Stimulated activated memory B cell treated with anti-CD40 and anti-IgM and Interleukin-4, amounts not matched to agents 10 μg/mL and 1 μg/mL and 100 μg/mL, for 72 hours (primary cell): ENCODE measurements around the gene PXDC1.
"Not testable (repeated sequence)": the region's sequence is repeated elsewhere in the genome, so short reads cannot be mapped to it uniquely, and the experiment has no call there.

Experiments
- ATAC-seq: fragments of 150-1000 bp; cut with Tn5 transposase; 2 replicates; pipeline ENCODE4 v1.10.0; 2021
- H3K27ac Mint-ChIP-seq: one replicate; pipeline ENCODE4 v1.8.0; 2022; ENCODE audit warnings: mild to moderate bottlenecking, mixed read lengths
- H3K27me3 Mint-ChIP-seq: one replicate; pipeline ENCODE4 v1.8.0; 2022; ENCODE audit warnings: mixed read lengths
- H3K36me3 Mint-ChIP-seq: one replicate; pipeline ENCODE4 v1.8.0; 2022; ENCODE audit warnings: mixed read lengths
- H3K4me1 Mint-ChIP-seq: one replicate; pipeline ENCODE4 v1.8.0; 2022; ENCODE audit warnings: mixed read lengths
- H3K4me3 Mint-ChIP-seq: one replicate; pipeline ENCODE4 v1.8.0; 2022; ENCODE audit warnings: mild to moderate bottlenecking, moderate library complexity, mixed read lengths
- H3K9me3 Mint-ChIP-seq: one replicate; pipeline ENCODE4 v1.8.0; 2022; ENCODE audit warnings: mixed read lengths

Gene PXDC1

GRCh38 chr6:3724451-3725144, 26.9 kb downstream of the PXDC1 start:
- Mint-ChIP-seq H3K27ac (no peak overlapping the region), H3K36me3 (peaks cover 71% of the 10 kb centered on the region), H3K4me1 (peaks cover 5% of the 10 kb centered on the region), H3K4me3 (no peak overlapping the region), H3K27me3 (no peaks in the 10 kb centered on the region), H3K9me3 (no peaks in the 10 kb centered on the region)
- ATAC-seq = no peak

GRCh38 chr6:3723966-3724365, 27.5 kb downstream of the PXDC1 start:
- Mint-ChIP-seq H3K4me1 (peaks cover 5% of the 10 kb centered on the region), H3K27me3 (no peaks in the 10 kb centered on the region), H3K9me3 (no peaks in the 10 kb centered on the region), H3K4me3 (no peak overlapping the region), H3K27ac (no peak overlapping the region), H3K36me3 (peaks cover 74% of the 10 kb centered on the region)
- no peak for ATAC-seq

DNA sequence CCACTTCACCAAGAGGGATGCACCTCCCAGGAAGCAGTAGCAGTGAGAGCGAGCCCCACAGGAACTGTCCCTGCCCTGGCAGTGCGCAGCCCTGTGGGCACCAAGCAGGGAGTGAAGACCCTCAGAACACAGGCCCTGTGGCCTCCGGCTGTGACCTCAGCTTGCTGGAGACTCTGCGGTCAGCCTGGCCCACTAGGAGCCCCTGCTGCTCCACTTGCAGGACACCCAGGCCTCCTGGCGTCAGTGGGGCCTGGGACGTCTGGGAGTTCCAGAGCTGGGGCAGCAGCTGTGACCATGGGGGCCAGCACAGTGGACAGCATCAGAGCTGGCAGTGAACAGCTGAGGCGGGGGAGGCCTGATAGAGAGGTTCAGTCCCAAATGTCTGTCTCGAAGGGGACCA, 28.3 kb downstream of the PXDC1 start:
- no peak overlapping the region for H3K4me3 Mint-ChIP-seq

DNA sequence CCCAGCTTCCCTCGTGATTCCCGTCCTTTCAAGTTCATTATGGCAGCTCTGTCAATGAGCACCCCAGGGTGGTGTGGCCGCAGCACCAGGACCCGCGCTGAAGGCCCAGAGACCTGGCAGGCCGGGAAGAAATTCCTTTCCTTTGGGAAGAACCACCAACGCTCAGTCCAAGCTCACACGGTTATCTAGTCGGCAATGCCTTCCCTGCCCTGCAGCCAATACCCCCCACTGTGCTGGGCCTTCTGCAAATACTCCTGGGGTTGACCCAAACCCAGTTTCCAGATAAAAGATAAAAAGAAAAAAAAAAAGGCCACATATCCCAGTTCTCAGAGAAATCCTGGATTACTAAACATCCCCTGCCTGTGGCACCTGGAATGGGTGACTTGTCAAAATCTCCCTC, 28.7 kb downstream of the PXDC1 start:
- Mint-ChIP-seq H3K27ac (no peak overlapping the region), H3K27me3 (no peaks in the 10 kb centered on the region), H3K36me3 (peaks cover 69% of the 10 kb centered on the region), H3K4me1 (peaks cover 5% of the 10 kb centered on the region), H3K4me3 (no peak overlapping the region), H3K9me3 (no peaks in the 10 kb centered on the region)
- no peak for ATAC-seq

More for the DNA sequence above, 28.3 kb downstream of the PXDC1 start:
- Mint-ChIP-seq H3K27ac (no peak overlapping the region), H3K9me3 (no peaks in the 10 kb centered on the region), H3K27me3 (no peaks in the 10 kb centered on the region), H3K4me1 (peaks cover 5% of the 10 kb centered on the region), H3K36me3 (peaks cover 74% of the 10 kb centered on the region)
- no peak for ATAC-seq

GRCh38 chr6:3721810-3722621, 29.5 kb downstream of the PXDC1 start:
- H3K27me3 Mint-ChIP-seq = no peaks in the 10 kb centered on the region
- H3K4me3 Mint-ChIP-seq = no peak overlapping the region
- peaks cover 5% of the 10 kb centered on the region for H3K4me1 Mint-ChIP-seq
- no peak overlapping the region for H3K27ac Mint-ChIP-seq
- peaks cover 65% of the 10 kb centered on the region for H3K36me3 Mint-ChIP-seq
- H3K9me3 Mint-ChIP-seq = no peaks in the 10 kb centered on the region
- ATAC-seq = no peak

GRCh38 chr6:3720770-3721169, 30.7 kb downstream of the PXDC1 start:
- H3K36me3 Mint-ChIP-seq = peaks cover 59% of the 10 kb centered on the region
- not testable (repeated sequence) for H3K27ac Mint-ChIP-seq, ATAC-seq, H3K4me3 Mint-ChIP-seq, H3K4me1 Mint-ChIP-seq, H3K27me3 Mint-ChIP-seq, H3K9me3 Mint-ChIP-seq

GRCh38 chr6:3719462-3720308, 31.8 kb downstream of the PXDC1 start:
- Mint-ChIP-seq H3K27me3 (no peaks in the 10 kb centered on the region), H3K4me1 (no peaks in the 10 kb centered on the region), H3K36me3 (peaks cover 66% of the 10 kb centered on the region), H3K9me3 (peaks cover 5% of the 10 kb centered on the region), H3K27ac (no peak overlapping the region), H3K4me3 (no peak overlapping the region)
- no peak for ATAC-seq

GRCh38 chr6:3718407-3718806, 33.1 kb downstream of the PXDC1 start:
- Mint-ChIP-seq H3K4me3 (no peak overlapping the region), H3K9me3 (peaks cover 5% of the 10 kb centered on the region), H3K27me3 (no peaks in the 10 kb centered on the region), H3K36me3 (peaks cover 64% of the 10 kb centered on the region), H3K27ac (no peak overlapping the region), H3K4me1 (no peaks in the 10 kb centered on the region)
- no peak for ATAC-seq

GRCh38 chr6:3715285-3715684, 36.2 kb downstream of the PXDC1 start:
- H3K27me3 Mint-ChIP-seq = no peaks in the 10 kb centered on the region
- peaks cover 45% of the 10 kb centered on the region for H3K36me3 Mint-ChIP-seq
- peaks cover 5% of the 10 kb centered on the region for H3K9me3 Mint-ChIP-seq
- H3K4me3 Mint-ChIP-seq = no peak overlapping the region
- no peak overlapping the region for H3K27ac Mint-ChIP-seq
- no peak for ATAC-seq
- H3K4me1 Mint-ChIP-seq = no peaks in the 10 kb centered on the region

DNA sequence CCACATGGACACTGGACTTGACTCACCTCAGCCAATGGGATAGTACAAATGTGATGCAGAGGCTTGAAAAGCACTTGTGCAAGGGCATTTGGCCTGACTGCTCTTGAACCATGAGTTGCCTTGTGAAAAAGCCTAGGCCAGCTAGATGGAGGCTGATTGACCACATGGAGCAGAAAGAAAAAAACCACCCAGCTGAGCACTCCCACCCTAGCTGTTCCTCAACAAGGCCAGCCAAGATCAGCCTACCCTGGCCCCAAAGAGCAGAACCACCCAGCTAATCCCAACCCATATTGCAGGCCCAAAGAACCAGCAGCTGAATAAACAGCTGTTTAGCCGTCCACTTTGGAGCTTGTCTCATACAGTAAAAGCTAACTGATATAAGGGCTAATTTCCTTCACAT, 36.7 kb downstream of the PXDC1 start:
- Mint-ChIP-seq H3K27me3 (no peaks in the 10 kb centered on the region), H3K4me1 (no peaks in the 10 kb centered on the region), H3K36me3 (peaks cover 44% of the 10 kb centered on the region), H3K9me3 (peaks cover 5% of the 10 kb centered on the region), H3K4me3 (no peak overlapping the region), H3K27ac (no peak overlapping the region)
- ATAC-seq = no peak

DNA sequence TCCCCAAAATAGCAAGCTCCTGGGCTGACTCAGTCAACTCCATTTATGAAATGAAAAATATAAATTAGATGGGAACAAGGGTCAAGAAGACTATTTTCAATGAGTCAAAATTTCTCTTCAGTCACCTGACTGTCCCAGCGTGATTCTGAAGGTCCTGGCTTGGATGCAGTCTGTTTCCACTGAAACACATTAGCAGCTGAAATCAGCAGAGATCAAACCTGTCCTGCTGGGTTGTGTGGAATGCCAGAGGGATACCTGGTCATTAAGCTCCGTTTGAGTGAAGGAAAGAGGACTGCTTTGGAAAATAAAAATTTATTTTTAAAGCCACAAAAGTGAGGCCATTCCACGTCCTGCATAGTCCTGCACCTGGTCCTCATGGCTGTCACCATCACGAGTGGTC, 37.4 kb downstream of the PXDC1 start:
- Mint-ChIP-seq H3K4me3 (no peak overlapping the region), H3K36me3 (peaks cover 41% of the 10 kb centered on the region), H3K9me3 (peaks cover 8% of the 10 kb centered on the region), H3K27me3 (no peaks in the 10 kb centered on the region), H3K27ac (no peak overlapping the region), H3K4me1 (no peaks in the 10 kb centered on the region)
- no peak for ATAC-seq

DNA sequence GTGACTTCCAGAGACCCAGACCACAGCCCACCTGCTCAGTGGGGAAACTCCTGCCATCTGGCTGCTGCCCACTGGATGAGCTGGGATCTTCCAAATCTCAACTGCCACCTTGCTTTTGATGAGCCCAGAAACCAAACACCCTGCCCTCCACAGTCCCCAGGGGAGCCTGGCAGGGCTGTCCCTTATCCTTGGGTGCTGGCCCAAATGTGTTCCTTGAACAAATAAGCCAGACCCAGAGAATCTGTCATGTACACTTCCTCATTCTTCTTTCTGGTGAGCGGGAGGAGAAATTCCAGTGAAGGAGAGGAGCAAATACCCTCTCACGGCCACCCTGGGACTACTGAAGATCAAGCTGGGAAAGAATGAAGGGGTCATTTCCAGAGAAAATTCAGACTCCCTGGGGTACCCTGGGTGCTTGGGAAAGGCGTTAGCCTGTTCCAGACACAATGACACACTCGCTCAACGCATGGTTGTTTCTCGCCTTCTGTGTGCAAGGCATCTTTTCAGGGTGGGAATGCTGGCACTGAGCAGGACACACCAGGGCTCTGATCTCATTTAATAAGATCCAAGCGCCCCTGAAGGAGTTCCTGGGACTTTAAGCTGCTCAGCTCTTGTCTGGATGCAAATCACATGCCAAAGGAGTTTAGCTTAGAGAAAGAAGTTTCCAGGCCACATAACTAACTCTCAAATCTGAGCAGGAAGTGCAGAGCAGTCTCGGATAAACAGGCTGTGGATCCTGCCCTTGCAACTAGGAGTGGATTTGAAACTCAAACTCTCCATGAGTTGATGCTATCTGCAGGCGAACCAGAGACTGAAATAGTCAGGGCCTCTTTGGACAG, 38.5 kb downstream of the PXDC1 start:
- Mint-ChIP-seq H3K27ac (no peak overlapping the region), H3K9me3 (peaks cover 8% of the 10 kb centered on the region), H3K36me3 (peaks cover 33% of the 10 kb centered on the region), H3K27me3 (no peaks in the 10 kb centered on the region), H3K4me3 (no peak overlapping the region), H3K4me1 (no peaks in the 10 kb centered on the region)
- ATAC-seq = no peak

- no peak for ATAC-seq
- Mint-ChIP-seq H3K27ac (no peak overlapping the region), H3K4me3 (no peak overlapping the region), H3K9me3 (peaks cover 8% of the 10 kb centered on the region), H3K36me3 (peaks cover 29% of the 10 kb centered on the region), H3K4me1 (peaks cover 5% of the 10 kb centered on the region), H3K27me3 (no peaks in the 10 kb centered on the region)
Observed at GRCh38 chr6:3711776-3712175, 39.7 kb downstream of the PXDC1 start.

DNA sequence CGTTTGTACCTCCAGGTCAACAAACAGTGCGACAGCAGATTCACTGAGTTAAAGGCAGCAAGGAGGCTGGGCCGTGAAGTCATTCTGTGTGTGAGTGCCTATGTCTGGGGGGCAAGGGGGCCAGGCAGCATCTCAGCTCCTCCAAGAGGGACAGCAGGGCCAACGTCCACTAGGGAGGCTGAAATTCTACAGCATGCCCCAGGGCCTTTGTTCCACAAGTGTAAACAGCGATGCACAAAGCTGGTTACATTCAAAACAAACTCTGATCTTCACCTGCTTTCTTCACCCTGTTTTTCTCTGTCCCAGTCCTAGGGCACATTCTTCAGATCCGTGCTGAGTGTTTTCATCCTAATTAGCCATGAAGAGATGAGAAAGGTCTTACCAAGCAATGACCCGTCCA, 41.1 kb downstream of the PXDC1 start:
- no peaks in the 10 kb centered on the region for H3K27me3 Mint-ChIP-seq
- H3K4me3 Mint-ChIP-seq = no peak overlapping the region
- H3K27ac Mint-ChIP-seq = no peak overlapping the region
- H3K9me3 Mint-ChIP-seq = peaks cover 8% of the 10 kb centered on the region
- H3K36me3 Mint-ChIP-seq = peaks cover 25% of the 10 kb centered on the region
- ATAC-seq = no peak
- peaks cover 5% of the 10 kb centered on the region for H3K4me1 Mint-ChIP-seq

DNA sequence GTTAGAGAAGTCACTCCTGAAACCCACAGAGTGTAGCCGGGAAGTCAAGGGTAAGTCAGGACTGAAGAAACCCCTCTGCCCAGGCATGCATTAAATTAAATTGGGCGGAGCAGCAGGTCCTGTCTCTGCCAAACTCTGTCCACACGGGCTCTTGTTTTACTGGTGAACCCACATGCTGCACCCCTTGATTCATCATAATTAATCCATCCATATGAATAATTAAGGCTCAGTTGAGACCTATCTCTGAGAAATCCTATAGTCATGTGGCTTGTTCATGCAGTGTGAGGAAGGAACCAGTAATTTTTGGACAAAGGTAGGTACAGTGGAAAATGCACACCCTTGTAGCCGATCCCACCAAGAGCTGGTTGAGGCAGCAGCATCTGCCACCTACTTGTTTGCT, 43.0 kb downstream of the PXDC1 start:
- peaks cover 24% of the 10 kb centered on the region for H3K36me3 Mint-ChIP-seq
- ATAC-seq = no peak
- H3K9me3 Mint-ChIP-seq = peaks cover 8% of the 10 kb centered on the region
- peaks cover 5% of the 10 kb centered on the region for H3K4me1 Mint-ChIP-seq
- H3K27ac Mint-ChIP-seq = no peak overlapping the region
- no peak overlapping the region for H3K4me3 Mint-ChIP-seq
- no peaks in the 10 kb centered on the region for H3K27me3 Mint-ChIP-seq
